22Rv1 (cell line): ENCODE results near the gene FAM181A.

ENCODE experiments used
- CTCF ChIP-seq: fragments of 450-650 bp; IDR thresholded peaks from 2 replicates; pipeline ENCODE4 v1.5.1; 2017; ENCODE audit warnings: mild to moderate bottlenecking
- ZFX ChIP-seq: fragments of 450-650 bp; IDR thresholded peaks from 2 replicates; pipeline ENCODE4 v1.6.1; 2017; ENCODE audit warnings: antibody characterized with exemption, borderline replicate concordance

- TF ChIP-seq CTCF (no peak), ZFX (no peak)
Observed at GRCh38 chr14:93925374-93925895, 1.7 kb upstream of the FAM181A start.
